Measurements from ENCODE around the gene ALDH9A1. TPM values are rescaled to one million over a fixed set of nuclear protein-coding genes. Genes with fewer than 3 reads are reported as not detected.

ALDH9A1 gene
- total RNA-seq, 2 donors from 2014 or later: 44.0 to 49.2 TPM

DNA sequence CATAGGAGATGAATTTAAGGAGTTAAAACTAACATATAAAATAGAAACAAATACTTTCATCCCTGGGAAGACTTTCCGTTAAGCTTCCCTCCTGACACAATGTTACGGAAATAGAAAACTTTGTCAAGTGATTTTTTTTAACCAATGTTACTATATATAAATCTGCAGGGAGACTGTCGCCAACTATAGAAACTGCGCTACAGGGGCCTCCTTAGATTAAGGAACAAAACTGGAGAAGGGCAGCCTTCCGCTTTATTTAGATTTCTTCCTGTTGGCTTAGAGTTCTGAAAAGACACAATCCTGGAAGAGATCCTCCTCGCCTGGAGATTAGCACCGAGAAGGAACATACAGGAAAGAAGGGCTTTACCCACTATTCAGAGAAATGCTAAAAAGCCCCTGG lies 65.9 kb downstream of the ALDH9A1 start:
- Mint-ChIP-seq H3K36me3 (no peaks in the 10 kb centered on the region), H3K9me3 (no peaks in the 10 kb centered on the region), H3K27me3 (peaks cover 0 to 6% of the 10 kb centered on the region in 2 donors), H3K27ac (no peak overlapping the region), H3K4me1 (ENCODE audit: low read depth in 2 of 2) (peaks cover 14 to 23% of the 10 kb centered on the region in 2 donors), H3K4me3 (no peak overlapping the region)
- ATAC-seq (no peak), DNase-seq (ENCODE audit: low spot score) (no peak)

GRCh38 chr1:165632152-165632469 lies 66.3 kb downstream of the ALDH9A1 start:
- H3K36me3 Mint-ChIP-seq: no peaks in the 10 kb centered on the region
- H3K9me3 Mint-ChIP-seq: no peaks in the 10 kb centered on the region
- no peak for DNase-seq (ENCODE audit: low spot score)
- peaks cover 0 to 6% of the 10 kb centered on the region in 2 donors for H3K27me3 Mint-ChIP-seq
- no peak overlapping the region for H3K4me3 Mint-ChIP-seq
- H3K4me1 Mint-ChIP-seq (ENCODE audit: low read depth in 2 of 2): peaks cover 14 to 23% of the 10 kb centered on the region in 2 donors
- no peak overlapping the region for H3K27ac Mint-ChIP-seq
- ATAC-seq: no peak

DNA sequence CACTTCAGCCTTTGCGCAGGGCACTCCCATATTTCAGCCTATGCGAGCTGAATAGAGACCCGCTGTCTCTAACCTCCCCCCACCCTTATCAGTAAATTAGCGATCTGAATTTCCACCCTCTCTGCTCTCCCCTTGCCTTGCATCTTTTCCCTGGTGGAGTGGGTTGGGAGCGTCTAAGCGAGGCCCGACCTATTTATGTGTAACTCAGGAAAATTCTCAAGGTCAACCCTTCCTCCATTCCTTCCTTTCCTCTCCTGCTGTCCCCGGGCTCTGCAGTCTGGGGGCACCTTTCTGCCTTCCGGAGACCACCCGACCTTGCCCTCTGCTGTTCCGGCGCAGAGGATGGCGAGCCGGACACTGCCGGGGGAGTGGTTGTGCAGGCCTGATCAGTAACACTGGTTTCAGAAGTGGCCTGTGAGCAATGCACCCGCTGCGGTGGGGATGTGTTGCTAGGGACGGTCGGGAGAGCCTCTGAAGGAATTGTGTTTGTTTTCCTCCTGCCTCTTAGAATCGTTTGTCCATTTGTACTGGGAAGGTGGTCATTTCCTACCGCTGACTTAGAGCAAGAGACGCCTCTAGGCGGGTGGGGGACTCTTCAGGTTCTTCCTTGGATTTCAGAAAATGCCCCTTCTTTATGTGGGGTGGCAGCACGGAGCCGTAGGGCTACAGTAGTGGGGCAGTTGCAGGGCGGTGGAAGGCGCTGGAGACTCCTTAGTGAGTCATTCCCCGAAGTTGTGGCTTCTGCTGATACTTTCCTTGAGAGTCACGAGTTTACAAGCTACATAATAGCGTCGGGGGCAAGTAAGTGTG lies 66.8 kb downstream of the ALDH9A1 start:
- H3K4me3 Mint-ChIP-seq: no peak overlapping the region
- no peaks in the 10 kb centered on the region for H3K36me3 Mint-ChIP-seq
- H3K27ac Mint-ChIP-seq: no peak overlapping the region
- ATAC-seq: peak; percentile 44 to 61
- peak; percentile 63 for DNase-seq (ENCODE audit: low spot score)
- peaks cover 0 to 6% of the 10 kb centered on the region in 2 donors for H3K27me3 Mint-ChIP-seq
- H3K9me3 Mint-ChIP-seq: no peaks in the 10 kb centered on the region
- H3K4me1 Mint-ChIP-seq (ENCODE audit: low read depth in 2 of 2): peaks cover 14 to 23% of the 10 kb centered on the region in 2 donors

DNA sequence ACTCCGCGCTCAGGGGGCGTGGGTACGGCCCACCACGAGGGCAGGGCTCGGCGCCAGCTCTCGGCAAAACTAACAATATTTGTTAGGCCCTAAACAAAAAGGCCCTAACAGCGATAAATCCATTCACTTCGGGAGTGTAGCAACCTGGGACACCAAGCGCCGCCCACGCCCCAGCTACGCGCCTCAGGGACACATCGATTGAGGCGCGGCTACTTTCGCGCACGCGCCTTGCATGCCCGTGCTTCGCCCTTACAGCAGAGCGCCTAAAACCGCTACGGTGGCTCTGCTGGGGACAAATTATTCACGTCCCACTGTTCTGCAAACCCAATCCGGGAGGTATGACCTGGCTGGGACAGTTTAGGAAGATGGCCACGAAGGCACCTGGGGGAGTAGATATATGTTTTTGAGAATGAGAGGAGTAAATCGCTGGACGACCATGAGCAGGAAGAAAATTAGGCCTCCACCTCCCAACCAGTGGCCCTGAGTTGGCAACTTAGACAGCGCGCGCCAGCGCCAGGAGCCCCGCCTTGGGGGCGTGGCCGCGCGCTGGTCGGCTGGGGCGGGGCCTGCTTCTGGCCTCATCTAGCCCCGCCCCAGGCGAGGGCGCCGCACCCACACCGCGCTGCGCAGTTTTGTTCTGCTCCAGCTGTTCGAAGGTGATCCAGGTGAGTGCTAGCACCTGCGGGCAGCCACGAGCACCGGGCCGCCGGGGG lies 67.6 kb downstream of the ALDH9A1 start, which contains the start of gene MGST3:
Gene MGST3 (plus strand): TSS at position 606 of the 713 bp plus-strand sequence. CDS start 18,614 bp downstream, outside the sequence.
- Mint-ChIP-seq H3K36me3 (no peaks in the 10 kb centered on the region), H3K27me3 (peaks cover 0 to 6% of the 10 kb centered on the region in 2 donors), H3K4me3 (no peak within 1 kb of the TSS), H3K9me3 (no peaks in the 10 kb centered on the region), H3K27ac (no peak within 1 kb of the TSS), H3K4me1 (ENCODE audit: low read depth in 2 of 2) (peaks cover 14 to 23% of the 10 kb centered on the region in 2 donors)
- DNase-seq (ENCODE audit: low spot score): peak; percentile 94
- peak; percentile 97 to 98 for ATAC-seq

- Mint-ChIP-seq H3K9me3 (no peaks in the 10 kb centered on the region), H3K36me3 (no peaks in the 10 kb centered on the region), H3K4me3 (no peak overlapping the region), H3K27me3 (peaks cover 0 to 6% of the 10 kb centered on the region in 2 donors), H3K4me1 (ENCODE audit: low read depth in 2 of 2) (peaks cover 14 to 23% of the 10 kb centered on the region in 2 donors), H3K27ac (no peak overlapping the region)
- ATAC-seq (no peak), DNase-seq (ENCODE audit: low spot score) (no peak)
Measured at GRCh38 chr1:165629848-165630628, 68.3 kb downstream of the ALDH9A1 start.

DNA sequence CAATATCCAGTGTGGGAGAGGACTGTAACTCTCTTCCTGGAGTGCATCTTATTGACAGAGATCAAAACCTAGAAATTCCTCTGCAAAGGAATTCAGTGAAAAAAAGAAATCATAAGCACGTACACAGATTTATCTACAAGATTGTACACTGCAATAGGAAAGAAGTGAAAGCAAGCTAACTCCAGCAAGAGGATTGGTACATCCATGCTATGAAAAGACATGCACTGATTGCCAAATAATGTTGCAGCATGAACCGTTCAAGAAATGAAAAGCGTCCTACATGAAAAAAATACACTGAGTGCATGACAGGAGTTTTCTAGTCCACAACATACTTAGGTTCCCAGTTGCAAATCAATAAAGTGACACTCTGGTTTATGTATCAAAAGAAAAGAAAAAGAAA lies 69.2 kb downstream of the ALDH9A1 start:
- Mint-ChIP-seq H3K9me3 (no peaks in the 10 kb centered on the region), H3K4me3 (no peak overlapping the region), H3K27me3 (peaks cover 5 to 10% of the 10 kb centered on the region in 2 donors), H3K4me1 (ENCODE audit: low read depth in 2 of 2) (peaks cover 11 to 17% of the 10 kb centered on the region in 2 donors), H3K36me3 (no peaks in the 10 kb centered on the region), H3K27ac (peak overlapping the region in 1 of 2 donors; percentile 9)
- ATAC-seq: no peak
- DNase-seq (ENCODE audit: low spot score): no peak

GRCh38 chr1:165628147-165628822 lies 70.1 kb downstream of the ALDH9A1 start:
- DNase-seq (ENCODE audit: low spot score): no peak
- Mint-ChIP-seq H3K27ac (no peak overlapping the region), H3K4me1 (ENCODE audit: low read depth in 2 of 2) (peaks cover 5 to 12% of the 10 kb centered on the region in 2 donors), H3K9me3 (no peaks in the 10 kb centered on the region), H3K36me3 (no peaks in the 10 kb centered on the region), H3K4me3 (no peak overlapping the region), H3K27me3 (peaks cover 8 to 10% of the 10 kb centered on the region in 2 donors)
- no peak for ATAC-seq

- ATAC-seq (no peak), DNase-seq (ENCODE audit: low spot score) (no peak)
- Mint-ChIP-seq H3K36me3 (no peaks in the 10 kb centered on the region), H3K4me3 (no peak overlapping the region), H3K4me1 (ENCODE audit: low read depth in 2 of 2) (no peaks in the 10 kb centered on the region), H3K27ac (no peak overlapping the region), H3K27me3 (peaks cover 23 to 34% of the 10 kb centered on the region in 2 donors), H3K9me3 (no peaks in the 10 kb centered on the region)
Measured at GRCh38 chr1:165624441-165624840, 73.9 kb downstream of the ALDH9A1 start.

DNA sequence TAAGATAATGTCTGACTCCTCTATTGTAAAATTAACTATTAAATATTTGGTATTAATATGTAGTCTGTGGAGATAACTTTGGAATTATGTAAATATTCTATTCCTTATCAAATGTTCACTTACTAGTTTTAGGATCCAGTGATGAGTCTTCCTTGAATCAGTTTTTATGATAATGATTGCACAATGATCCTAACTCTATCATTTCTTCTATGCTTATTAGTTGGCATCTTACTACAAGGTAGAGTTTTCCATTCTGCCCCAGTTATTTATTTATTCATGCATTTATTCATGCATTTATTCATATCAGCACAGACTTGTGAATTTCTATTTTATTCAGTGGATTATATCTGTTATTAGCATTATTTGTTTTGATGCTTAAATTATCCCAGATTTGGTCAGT lies 74.7 kb downstream of the ALDH9A1 start:
- Mint-ChIP-seq H3K27me3 (peaks cover 17 to 34% of the 10 kb centered on the region in 2 donors), H3K9me3 (no peaks in the 10 kb centered on the region), H3K27ac (no peak overlapping the region), H3K4me1 (ENCODE audit: low read depth in 2 of 2) (no peaks in the 10 kb centered on the region), H3K4me3 (no peak overlapping the region), H3K36me3 (no peaks in the 10 kb centered on the region)
- ATAC-seq (no peak), DNase-seq (ENCODE audit: low spot score) (no peak)

GRCh38 chr1:165619647-165620151 lies 78.7 kb downstream of the ALDH9A1 start:
- H3K27me3 Mint-ChIP-seq: peaks cover 28 to 50% of the 10 kb centered on the region in 2 donors

DNA sequence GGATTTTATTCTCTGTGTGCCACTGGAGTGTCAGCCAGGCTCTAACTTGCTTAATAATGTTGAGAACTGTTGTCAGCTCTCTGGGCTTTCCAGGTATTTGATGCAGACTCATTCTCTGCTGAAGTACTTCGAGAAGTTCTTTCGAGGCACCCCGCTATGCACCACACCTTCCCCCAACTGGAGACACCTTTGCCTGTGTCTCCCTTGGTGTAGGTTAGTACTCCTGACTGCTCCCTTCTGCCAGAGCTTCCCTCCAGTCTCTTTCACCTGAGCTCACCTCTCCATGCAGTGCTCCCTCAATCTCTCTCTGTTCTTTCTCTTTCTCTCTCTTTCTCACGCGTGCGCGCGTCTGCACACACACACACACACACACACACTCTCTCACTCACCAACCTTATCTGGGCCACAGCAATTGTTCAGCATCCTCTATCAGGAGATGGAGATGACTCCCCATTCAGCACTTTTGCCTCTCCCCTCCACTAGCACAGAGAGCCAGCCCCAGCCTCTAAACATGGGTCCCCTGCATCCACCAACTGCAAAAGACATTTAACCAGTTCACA lies 81.3 kb downstream of the ALDH9A1 start:
- Mint-ChIP-seq H3K4me1 (ENCODE audit: low read depth in 2 of 2) (no peaks in the 10 kb centered on the region), H3K4me3 (no peak overlapping the region), H3K9me3 (no peaks in the 10 kb centered on the region), H3K27ac (no peak overlapping the region), H3K36me3 (peaks cover 4% of the 10 kb centered on the region), H3K27me3 (peaks cover 28 to 37% of the 10 kb centered on the region in 2 donors)
- DNase-seq (ENCODE audit: low spot score) (no peak), ATAC-seq (no peak)

More at GRCh38 chr1:165619647-165620151, 78.7 kb downstream of the ALDH9A1 start:
- no peak overlapping the region for H3K27ac Mint-ChIP-seq
- no peak overlapping the region for H3K4me3 Mint-ChIP-seq
- ATAC-seq (no peak), DNase-seq (ENCODE audit: low spot score) (no peak)
- no peaks in the 10 kb centered on the region for H3K36me3 Mint-ChIP-seq
- no peaks in the 10 kb centered on the region for H3K9me3 Mint-ChIP-seq
- no peaks in the 10 kb centered on the region for H3K4me1 Mint-ChIP-seq (ENCODE audit: low read depth in 2 of 2)

- no peak for ATAC-seq
- H3K4me1 Mint-ChIP-seq (ENCODE audit: low read depth in 2 of 2): no peaks in the 10 kb centered on the region
- H3K9me3 Mint-ChIP-seq: no peaks in the 10 kb centered on the region
- no peak for DNase-seq (ENCODE audit: low spot score)
- no peak overlapping the region for H3K4me3 Mint-ChIP-seq
- H3K27ac Mint-ChIP-seq: no peak overlapping the region
- H3K27me3 Mint-ChIP-seq: peaks cover 33 to 43% of the 10 kb centered on the region in 2 donors
- peaks cover 4% of the 10 kb centered on the region for H3K36me3 Mint-ChIP-seq
Measured at GRCh38 chr1:165616054-165616612, 82.2 kb downstream of the ALDH9A1 start.
